Fibroblast of lung (primary cell): ENCODE measurements around the gene FNBP1L.

Experiments used
- EZH2 ChIP-seq: IDR thresholded peaks from 2 replicates; pipeline ENCODE4 v1.5.1; 2012; ENCODE audit warnings: low read length, control low read depth, mild to moderate bottlenecking; ENCODE audit errors: missing control alignments
- TF ChIP-seq, protein P1 (sequence below), 2 donors: IDR thresholded peaks in 1 of 2; conservative IDR thresholded peaks in 1 of 2; 1 replicate in 1 of 2; 2 replicates in 1 of 2; pipeline ENCODE4 v1.5.1; 2011 to 2012; ENCODE audit warnings: low read length in 2 of 2, control low read depth in 1 of 2, inconsistent platforms in 1 of 2, low read depth in 1 of 2, mild to moderate bottlenecking in 1 of 2

DNA sequence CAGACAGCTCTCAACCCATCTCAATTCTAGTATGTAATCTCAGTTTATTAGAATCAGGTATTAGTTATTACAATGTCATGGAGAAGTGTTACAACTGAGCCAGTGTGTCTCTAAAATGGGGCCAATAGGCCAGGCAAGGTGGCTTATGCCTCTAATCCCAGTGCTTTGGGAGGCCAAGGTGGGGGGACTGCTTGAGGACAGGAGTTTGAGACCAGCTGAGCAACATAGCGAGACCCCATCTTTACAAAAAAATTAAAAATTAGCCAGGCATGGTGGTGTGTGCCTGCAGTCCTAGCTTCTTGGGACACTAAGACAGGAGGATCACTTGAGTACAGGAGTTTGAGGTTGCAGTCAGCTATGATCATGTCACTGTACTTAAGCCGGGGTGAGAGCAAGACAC, 128.8 kb downstream of the FNBP1L start:
- no peak for TF ChIP-seq EZH2
- TF ChIP-seq, protein P1, sequence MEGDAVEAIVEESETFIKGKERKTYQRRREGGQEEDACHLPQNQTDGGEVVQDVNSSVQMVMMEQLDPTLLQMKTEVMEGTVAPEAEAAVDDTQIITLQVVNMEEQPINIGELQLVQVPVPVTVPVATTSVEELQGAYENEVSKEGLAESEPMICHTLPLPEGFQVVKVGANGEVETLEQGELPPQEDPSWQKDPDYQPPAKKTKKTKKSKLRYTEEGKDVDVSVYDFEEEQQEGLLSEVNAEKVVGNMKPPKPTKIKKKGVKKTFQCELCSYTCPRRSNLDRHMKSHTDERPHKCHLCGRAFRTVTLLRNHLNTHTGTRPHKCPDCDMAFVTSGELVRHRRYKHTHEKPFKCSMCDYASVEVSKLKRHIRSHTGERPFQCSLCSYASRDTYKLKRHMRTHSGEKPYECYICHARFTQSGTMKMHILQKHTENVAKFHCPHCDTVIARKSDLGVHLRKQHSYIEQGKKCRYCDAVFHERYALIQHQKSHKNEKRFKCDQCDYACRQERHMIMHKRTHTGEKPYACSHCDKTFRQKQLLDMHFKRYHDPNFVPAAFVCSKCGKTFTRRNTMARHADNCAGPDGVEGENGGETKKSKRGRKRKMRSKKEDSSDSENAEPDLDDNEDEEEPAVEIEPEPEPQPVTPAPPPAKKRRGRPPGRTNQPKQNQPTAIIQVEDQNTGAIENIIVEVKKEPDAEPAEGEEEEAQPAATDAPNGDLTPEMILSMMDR (conservative IDR thresholded peaks at IDR 0.05 in 1 of 2, IDR thresholded peaks at IDR 0.05 in 1 of 2; ENCODE audit: low read depth in 1 of 2, low read length in 2 of 2) = no peak
